Measurements from ENCODE around the gene SLC12A7. TPM values are rescaled to one million over a fixed set of nuclear protein-coding genes. Genes with fewer than 3 reads are reported as not detected.

SLC12A7 gene
- total RNA-seq, 4 donors from 2014 or later = 87.2 to 182 (median 116) TPM

DNA sequence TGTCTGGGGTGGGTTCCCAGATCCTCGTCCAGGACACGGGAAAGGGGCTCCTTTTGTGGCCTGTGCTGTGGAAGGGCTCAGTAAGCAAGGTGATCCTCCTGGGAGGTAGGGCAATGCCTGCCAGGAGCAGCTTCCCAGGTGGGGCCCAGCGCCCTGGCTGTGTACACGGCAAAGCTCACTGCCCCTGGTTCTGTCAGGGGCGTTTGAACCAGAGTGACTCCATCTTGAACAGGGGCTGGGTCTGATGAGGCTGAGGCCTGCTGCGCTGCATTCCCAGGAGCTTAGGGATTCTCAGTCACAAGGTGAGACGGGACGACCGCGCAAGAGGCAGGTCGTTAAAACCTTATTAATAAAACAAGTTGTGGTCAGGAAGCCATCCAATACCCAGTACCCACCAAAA lies 19.9 kb upstream of the SLC12A7 start:
- no peaks in the 10 kb centered on the region for H3K9me3 ChIP-seq
- H3K4me3 ChIP-seq = no peak overlapping the region
- peaks cover 0 to 52% (median 0%) of the 10 kb centered on the region in 4 donors for H3K4me1 ChIP-seq
- H3K36me3 ChIP-seq = no peaks in the 10 kb centered on the region
- no peak for DNase-seq
- TF ChIP-seq CTCF (IDR thresholded peaks at IDR 0.05) (no peak), POLR2A (IDR thresholded peaks at IDR 0.05) (no peak)
- H3K27ac ChIP-seq = peak overlapping the region in 1 of 4 donors; percentile 88
- no peaks in the 10 kb centered on the region for H3K27me3 ChIP-seq

DNA sequence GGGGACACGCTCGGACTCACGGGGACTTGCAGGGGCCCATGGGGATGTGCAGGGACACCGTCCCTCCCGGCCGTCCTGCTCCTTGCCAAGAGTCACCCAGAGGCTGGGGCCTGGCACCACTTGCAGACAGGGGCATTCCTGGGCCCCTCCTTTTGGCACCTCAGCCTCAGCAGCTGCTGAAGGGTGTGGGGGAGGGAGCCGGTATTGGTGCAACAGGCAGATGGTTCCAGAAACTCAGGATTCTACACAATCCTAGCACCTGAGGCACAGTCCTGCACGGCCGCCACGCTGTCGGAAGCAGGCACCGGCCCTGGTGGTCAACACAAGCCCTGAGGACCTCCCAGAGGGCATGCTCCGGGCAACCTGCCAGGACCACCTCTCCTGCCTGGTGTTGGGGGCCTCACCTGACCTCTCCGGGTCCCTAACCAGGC lies 19.3 kb upstream of the SLC12A7 start:
- no peaks in the 10 kb centered on the region for H3K27me3 ChIP-seq
- H3K4me1 ChIP-seq = peaks cover 0 to 51% (median 0%) of the 10 kb centered on the region in 4 donors
- no peak overlapping the region for H3K4me3 ChIP-seq
- peak overlapping the region in 3 of 4 donors; percentile 62 to 88 (median 86) for H3K27ac ChIP-seq
- TF ChIP-seq POLR2A (IDR thresholded peaks at IDR 0.05) = no peak
- no peak for TF ChIP-seq CTCF (IDR thresholded peaks at IDR 0.05)
- no peaks in the 10 kb centered on the region for H3K36me3 ChIP-seq
- H3K9me3 ChIP-seq = no peaks in the 10 kb centered on the region
- DNase-seq = no peak

GRCh38 chr5:1130218-1130946 lies 18.5 kb upstream of the SLC12A7 start:
- Histone ChIP-seq H3K27me3 (no peaks in the 10 kb centered on the region), H3K4me3 (peak overlapping the region in 1 of 4 donors; percentile 22), H3K36me3 (no peaks in the 10 kb centered on the region), H3K27ac (peak overlapping the region in 3 of 4 donors; percentile 62 to 88 (median 86)), H3K9me3 (no peaks in the 10 kb centered on the region), H3K4me1 (peaks cover 0 to 43% (median 0%) of the 10 kb centered on the region in 4 donors)
- peak; percentile 47 to 64 for TF ChIP-seq POLR2A (IDR thresholded peaks at IDR 0.05)
- peak in 2 of 6 experiments; percentile 23 to 40 for TF ChIP-seq CTCF (IDR thresholded peaks at IDR 0.05)
- DNase-seq = peak in 2 of 3 donors; percentile 76 to 83

DNA sequence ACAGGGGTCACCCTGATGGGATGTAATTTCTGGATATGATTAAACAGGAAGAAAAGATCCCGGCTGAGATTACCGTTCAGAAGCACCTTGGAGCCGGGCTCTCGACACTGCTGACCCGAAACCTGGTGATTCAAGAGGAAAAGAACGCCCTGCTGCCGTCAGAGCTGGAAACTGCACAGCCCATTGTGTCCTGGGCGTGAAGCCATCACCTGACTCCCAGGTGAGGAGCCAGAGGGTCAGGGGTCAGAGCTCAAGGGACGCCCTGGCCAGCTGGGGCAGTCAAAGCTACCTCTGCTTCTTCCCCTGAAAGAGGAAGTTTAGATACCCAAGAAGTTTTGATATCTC lies 17.8 kb upstream of the SLC12A7 start:
- Histone ChIP-seq H3K36me3 (no peaks in the 10 kb centered on the region), H3K4me1 (peaks cover 0 to 36% (median 0%) of the 10 kb centered on the region in 4 donors), H3K27ac (peak overlapping the region in 3 of 4 donors; percentile 62 to 88 (median 86)), H3K27me3 (no peaks in the 10 kb centered on the region), H3K9me3 (no peaks in the 10 kb centered on the region), H3K4me3 (peak overlapping the region in 1 of 4 donors; percentile 22)
- peak in 2 of 3 donors; percentile 83 to 85 for DNase-seq
- TF ChIP-seq CTCF (IDR thresholded peaks at IDR 0.05) (no peak), POLR2A (IDR thresholded peaks at IDR 0.05) (no peak)

DNA sequence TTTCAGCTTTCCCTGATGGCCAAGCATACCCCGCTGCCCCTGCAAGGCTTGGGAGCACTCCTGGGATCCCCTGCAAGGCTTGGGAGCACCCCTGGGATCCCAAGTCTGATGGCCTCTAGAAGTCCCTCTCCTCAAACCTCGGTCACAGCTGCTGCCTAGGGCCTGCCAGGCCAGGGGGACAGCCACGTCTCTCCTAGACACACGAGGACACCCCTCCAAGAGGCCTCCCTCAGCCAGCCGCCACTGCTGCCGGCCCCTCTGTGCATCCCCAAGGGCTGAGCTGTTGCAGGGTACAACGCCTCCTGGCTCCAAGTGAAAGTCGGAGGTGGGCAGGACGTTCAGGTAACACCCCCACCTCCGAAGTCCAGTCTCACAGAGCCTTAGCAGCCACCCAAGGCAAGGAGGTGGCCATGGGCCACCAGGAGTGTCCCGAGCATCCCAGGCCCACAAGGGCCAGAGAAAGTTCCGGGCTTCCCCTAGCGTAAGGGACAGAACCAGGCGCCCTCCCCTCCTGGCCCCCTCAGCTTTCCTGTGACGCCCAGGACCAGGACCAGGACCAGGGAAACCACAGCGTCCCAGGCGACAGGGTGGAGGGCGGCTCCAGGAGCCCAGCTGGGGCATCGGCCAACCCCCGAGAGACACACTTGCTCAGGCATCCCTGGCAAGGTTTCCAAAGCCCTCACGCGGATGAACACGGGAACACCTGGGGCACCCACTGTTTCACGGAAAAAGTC lies 17.3 kb upstream of the SLC12A7 start:
- DNase-seq = no peak
- H3K4me3 ChIP-seq = peak overlapping the region in 1 of 4 donors; percentile 14
- no peaks in the 10 kb centered on the region for H3K9me3 ChIP-seq
- no peaks in the 10 kb centered on the region for H3K36me3 ChIP-seq
- no peaks in the 10 kb centered on the region for H3K27me3 ChIP-seq
- H3K4me1 ChIP-seq = peaks cover 0 to 36% (median 0%) of the 10 kb centered on the region in 4 donors
- no peak for TF ChIP-seq POLR2A (IDR thresholded peaks at IDR 0.05)
- no peak for TF ChIP-seq CTCF (IDR thresholded peaks at IDR 0.05)
- H3K27ac ChIP-seq = peak overlapping the region in 3 of 4 donors; percentile 36 to 88 (median 86)
